CD4-positive, alpha-beta memory T cell (primary cell): ENCODE results near the gene SCG3. TPM values are rescaled to one million over a fixed set of nuclear protein-coding genes. Genes with fewer than 3 reads are reported as not detected.

Source experiments
- CTCF ChIA-PET: fragments of 350-600 bp; sonication (Branson Sonifier 250); formaldehyde crosslinking; loops from one replicate; lab custom pipeline; 2021; ENCODE audit warnings: inconsistent platforms; ENCODE audit not compliant: partially characterized antibody; lab: Charles Lee
- POLR2A ChIA-PET: fragments of 350-600 bp; sonication (Branson Sonifier 250); formaldehyde crosslinking; loops from one replicate; lab custom pipeline; 2021; ENCODE audit not compliant: partially characterized antibody; lab: Charles Lee
- DNase-seq, 5 donors: peaks; one replicate each; pipeline versions ENCODE4 v3.0.0 to v3.0.0-alpha.2; 2020 to 2022; ENCODE audit warnings: mixed read lengths in 1 of 5
- H3K27ac ChIP-seq: one replicate; pipeline ENCODE4 v1.7.0; 2013; ENCODE audit warnings: low read depth, low read length
- H3K27me3 ChIP-seq: 2 replicates; pipeline ENCODE4 v1.7.0; 2013; ENCODE audit warnings: mild to moderate bottlenecking, low read length, moderate library complexity; ENCODE audit not compliant: insufficient read depth
- H3K36me3 ChIP-seq: 2 replicates; pipeline ENCODE4 v1.7.0; 2013; ENCODE audit warnings: mild to moderate bottlenecking, low read length, moderate library complexity; ENCODE audit not compliant: insufficient read depth
- H3K4me1 ChIP-seq: 2 replicates; pipeline ENCODE4 v1.7.0; 2013; ENCODE audit warnings: mild to moderate bottlenecking, low read length, moderate library complexity; ENCODE audit not compliant: insufficient read depth
- H3K4me3 ChIP-seq, 2 donors: one replicate each; pipeline ENCODE4 v1.7.0; 2013; ENCODE audit warnings: low read length in 2 of 2, mild to moderate bottlenecking in 1 of 2
- H3K9me3 ChIP-seq, 2 donors: one replicate each; pipeline ENCODE4 v1.7.0; 2013; ENCODE audit warnings: low read length in 2 of 2, control low read depth in 1 of 2; ENCODE audit not compliant: control insufficient read depth in 1 of 2
- H3K27ac Mint-ChIP-seq, 7 donors: one replicate each; pipeline ENCODE4 v1.8.0; 2020 to 2021; ENCODE audit warnings: mixed read lengths in 7 of 7, mild to moderate bottlenecking in 6 of 7, inconsistent platforms in 3 of 7, moderate library complexity in 3 of 7
- H3K27me3 Mint-ChIP-seq, 2 donors: one replicate each; pipeline ENCODE4 v1.8.0; 2020 to 2021; ENCODE audit warnings: mixed read lengths in 2 of 2
- H3K36me3 Mint-ChIP-seq, 2 donors: one replicate each; pipeline ENCODE4 v1.8.0; 2020 to 2021; ENCODE audit warnings: mixed read lengths in 2 of 2, inconsistent platforms in 1 of 2, mild to moderate bottlenecking in 1 of 2
- H3K4me1 Mint-ChIP-seq, 4 donors: one replicate each; pipeline ENCODE4 v1.8.0; 2020 to 2021; ENCODE audit warnings: mixed read lengths in 4 of 4, mild to moderate bottlenecking in 1 of 4
- H3K4me3 Mint-ChIP-seq, 8 donors: one replicate each; pipeline ENCODE4 v1.8.0; 2020 to 2021; ENCODE audit warnings: mixed read lengths in 8 of 8, mild to moderate bottlenecking in 7 of 8, moderate library complexity in 6 of 8, inconsistent platforms in 3 of 8
- H3K9me3 Mint-ChIP-seq, 8 donors: one replicate each; pipeline ENCODE4 v1.8.0; 2020 to 2021; ENCODE audit warnings: mixed read lengths in 8 of 8, mild to moderate bottlenecking in 5 of 8, inconsistent platforms in 3 of 8, moderate library complexity in 1 of 8
- intact Hi-C: fragments of 100-400 bp; cut with micrococcal nuclease; formaldehyde crosslinking; loops from one replicate; pipeline ENCODE4 v1.15.1; 2023
- polyA plus RNA-seq, 2 donors: library from polyadenylated mRNA; unstranded; fragments of 300-500 nt; fragmentation: Illumina TruSeq; gene quantifications; one replicate each; pipeline ENCODE4 v1.2.3, GENCODE V29; 2021
- total RNA-seq, 2 experiments: library from RNA; stranded (reverse); gene quantifications; one replicate each; pipeline ENCODE4 v1.2.3, GENCODE V29; 2021

The SCG3 gene
- total and polyA plus RNA-seq, 4 experiments from 2014 or later: not detected

DNA sequence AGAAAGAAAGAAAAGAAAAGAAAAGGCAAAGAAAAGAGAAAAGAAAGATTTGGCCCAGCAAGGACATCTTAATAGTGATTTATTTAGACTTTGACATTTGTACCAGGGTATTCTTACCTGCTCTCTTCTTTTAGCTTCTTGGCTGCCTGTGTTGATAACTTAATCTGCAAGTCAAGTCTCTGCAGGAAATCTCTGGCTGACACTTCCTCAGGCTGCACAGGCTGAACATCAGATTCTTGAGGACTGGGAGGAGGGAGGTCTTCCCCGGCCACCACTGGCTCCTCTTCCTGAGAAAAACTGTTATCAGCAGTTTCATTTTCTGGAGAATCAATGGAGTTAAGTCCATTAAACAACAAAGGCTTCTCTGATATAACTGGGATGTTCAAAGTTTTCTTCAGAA lies 43.4 kb downstream of the SCG3 start:
- intact Hi-C loops: no loop called here
- CTCF ChIA-PET: interaction anchor here (0.9 to 1.1 kb wide), 2 partner anchors 12 to 52 kb away, joined by 3 to 6 read pairs; no protein-coding TSS in a partner anchor
- H3K9me3 ChIP-seq: no peaks in the 10 kb centered on the region
- POLR2A ChIA-PET: interaction anchor here (4.2 kb wide), 1 partner anchor 12 kb away, joined by 29 read pairs; the partner anchor contains the start of gene LYSMD2
- Mint-ChIP-seq H3K27me3 (no peaks in the 10 kb centered on the region), H3K27ac (peak overlapping the region; percentile 20 to 78 (median 61)), H3K36me3 (peaks cover 31 to 43% of the 10 kb centered on the region in 2 donors), H3K4me1 (peaks cover 34 to 60% (median 45%) of the 10 kb centered on the region in 4 donors), H3K9me3 (no peaks in the 10 kb centered on the region), H3K4me3 (peak overlapping the region in 5 of 8 donors; percentile 21 to 45 (median 29))
- no peak for DNase-seq
- no peak overlapping the region for H3K4me3 ChIP-seq
- H3K27ac ChIP-seq: peak overlapping the region; percentile 18
- H3K36me3 ChIP-seq: peaks cover 14% of the 10 kb centered on the region
- peaks cover 48% of the 10 kb centered on the region for H3K4me1 ChIP-seq
- H3K27me3 ChIP-seq: no peaks in the 10 kb centered on the region

DNA sequence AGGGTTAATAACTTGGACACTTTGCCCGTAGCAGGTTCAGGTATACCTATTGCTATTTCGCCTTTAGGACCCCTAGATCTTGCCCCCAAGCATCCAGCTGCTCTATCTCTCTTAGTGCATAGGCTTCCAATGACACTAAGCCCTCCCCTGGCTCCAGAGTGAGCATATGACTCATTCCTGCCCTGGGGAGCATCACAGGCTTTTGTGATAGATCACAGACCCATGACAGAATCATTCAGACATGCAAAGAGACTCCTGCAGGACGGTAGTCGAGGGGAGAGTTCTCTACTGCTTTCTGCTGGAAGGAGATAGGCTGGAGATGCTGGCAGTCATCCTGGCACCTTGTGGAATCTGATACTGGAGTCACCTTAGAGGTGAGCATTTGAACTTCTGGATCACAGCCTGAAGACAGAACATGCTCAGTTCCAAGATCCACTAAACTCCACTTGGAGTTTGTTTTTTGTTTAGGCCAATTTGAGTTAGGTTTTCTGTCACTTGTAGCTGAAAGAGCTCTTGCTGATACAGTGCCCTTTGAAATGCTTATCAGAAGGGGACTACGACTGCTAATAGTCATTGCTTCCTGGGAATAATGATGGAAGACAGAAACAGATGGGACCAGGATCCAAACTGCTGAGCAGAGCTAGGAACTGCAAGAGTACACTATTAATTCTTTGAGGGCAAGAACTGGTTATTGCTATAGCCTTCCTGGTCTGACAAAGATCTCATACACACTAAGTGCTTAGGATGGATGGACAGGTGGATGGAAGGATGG lies 45.2 kb downstream of the SCG3 start:
- peaks cover 66% of the 10 kb centered on the region for H3K4me1 ChIP-seq
- peak in 1 of 5 donors; percentile 60 for DNase-seq
- peaks cover 15 to 37% of the 10 kb centered on the region in 2 donors for H3K36me3 Mint-ChIP-seq
- no peaks in the 10 kb centered on the region for H3K27me3 Mint-ChIP-seq
- H3K27ac Mint-ChIP-seq: peak overlapping the region; percentile 69 to 98 (median 83)
- H3K4me3 Mint-ChIP-seq: peak overlapping the region in 1 of 8 donors; percentile 70
- no peaks in the 10 kb centered on the region for H3K27me3 ChIP-seq
- ChIA-PET POLR2A (interaction anchor here (4.2 kb wide), 1 partner anchor 11 kb away, joined by 29 read pairs; the partner anchor contains the start of gene LYSMD2), CTCF (interaction anchor here (1.0 to 1.2 kb wide), 2 partner anchors 43 to 47 kb away, joined by 3 to 4 read pairs; no protein-coding TSS in a partner anchor)
- peaks cover 46 to 76% (median 58%) of the 10 kb centered on the region in 4 donors for H3K4me1 Mint-ChIP-seq
- H3K9me3 Mint-ChIP-seq: no peaks in the 10 kb centered on the region
- peaks cover 4% of the 10 kb centered on the region for H3K36me3 ChIP-seq
- no peaks in the 10 kb centered on the region for H3K9me3 ChIP-seq
- intact Hi-C loops: loop anchor here (1.0 kb wide), 1 partner anchor 9 kb away; no protein-coding TSS in a partner anchor
- H3K4me3 ChIP-seq: no peak overlapping the region
- no peak overlapping the region for H3K27ac ChIP-seq

DNA sequence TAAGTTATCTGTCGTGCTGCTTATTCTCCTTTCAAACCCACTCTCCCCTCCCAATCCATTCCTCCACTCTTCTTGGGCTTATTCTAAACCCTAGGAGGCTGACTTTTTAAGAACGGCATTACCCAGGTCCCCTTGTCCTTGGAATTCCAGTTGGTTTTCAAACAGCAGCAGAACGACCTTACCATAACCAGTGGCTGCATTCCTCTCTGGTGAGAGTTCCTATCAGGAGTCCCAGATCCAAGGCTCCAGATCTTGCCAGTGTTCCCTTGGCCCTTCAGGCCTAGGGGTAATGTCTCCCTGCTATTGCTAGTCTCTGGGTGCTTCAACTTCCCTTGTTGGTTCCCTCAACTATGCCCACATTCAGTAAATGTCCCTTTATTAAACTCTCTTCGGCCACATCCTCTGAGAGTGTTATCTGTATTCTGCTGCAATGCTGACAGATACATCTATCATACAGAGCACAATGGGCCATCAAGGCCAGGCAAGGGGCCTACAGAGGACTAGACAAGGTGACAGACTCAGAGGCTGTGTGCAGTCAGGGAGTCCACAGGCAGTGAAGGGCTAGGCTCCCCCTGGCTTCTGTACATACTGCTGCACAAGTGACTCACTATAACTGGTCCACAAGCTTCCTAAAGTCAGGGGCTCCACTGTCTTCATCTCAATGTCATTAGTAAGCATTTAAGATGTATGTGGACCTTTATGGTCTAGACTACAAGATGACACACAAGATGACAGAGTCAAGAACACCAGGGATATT lies 46.0 kb downstream of the SCG3 start:
- peaks cover 47 to 79% (median 62%) of the 10 kb centered on the region in 4 donors for H3K4me1 Mint-ChIP-seq
- H3K27me3 Mint-ChIP-seq: no peaks in the 10 kb centered on the region
- POLR2A ChIA-PET: interaction anchor here (4.2 kb wide), 1 partner anchor 10 kb away, joined by 29 read pairs; the partner anchor contains the start of gene LYSMD2
- CTCF ChIA-PET: no interaction called here
- peaks cover 9 to 34% of the 10 kb centered on the region in 2 donors for H3K36me3 Mint-ChIP-seq
- no peak overlapping the region for H3K4me3 ChIP-seq
- DNase-seq: peak in 1 of 5 donors; percentile 54
- intact Hi-C loops: no loop called here
- peaks cover 4% of the 10 kb centered on the region for H3K36me3 ChIP-seq
- H3K9me3 ChIP-seq: no peaks in the 10 kb centered on the region
- peak overlapping the region in 3 of 8 donors; percentile 5 to 29 (median 26) for H3K4me3 Mint-ChIP-seq
- H3K9me3 Mint-ChIP-seq: no peaks in the 10 kb centered on the region
- H3K27ac Mint-ChIP-seq: peak overlapping the region; percentile 51 to 98 (median 77)
- H3K27ac ChIP-seq: no peak overlapping the region
- peaks cover 69% of the 10 kb centered on the region for H3K4me1 ChIP-seq
- no peaks in the 10 kb centered on the region for H3K27me3 ChIP-seq

DNA sequence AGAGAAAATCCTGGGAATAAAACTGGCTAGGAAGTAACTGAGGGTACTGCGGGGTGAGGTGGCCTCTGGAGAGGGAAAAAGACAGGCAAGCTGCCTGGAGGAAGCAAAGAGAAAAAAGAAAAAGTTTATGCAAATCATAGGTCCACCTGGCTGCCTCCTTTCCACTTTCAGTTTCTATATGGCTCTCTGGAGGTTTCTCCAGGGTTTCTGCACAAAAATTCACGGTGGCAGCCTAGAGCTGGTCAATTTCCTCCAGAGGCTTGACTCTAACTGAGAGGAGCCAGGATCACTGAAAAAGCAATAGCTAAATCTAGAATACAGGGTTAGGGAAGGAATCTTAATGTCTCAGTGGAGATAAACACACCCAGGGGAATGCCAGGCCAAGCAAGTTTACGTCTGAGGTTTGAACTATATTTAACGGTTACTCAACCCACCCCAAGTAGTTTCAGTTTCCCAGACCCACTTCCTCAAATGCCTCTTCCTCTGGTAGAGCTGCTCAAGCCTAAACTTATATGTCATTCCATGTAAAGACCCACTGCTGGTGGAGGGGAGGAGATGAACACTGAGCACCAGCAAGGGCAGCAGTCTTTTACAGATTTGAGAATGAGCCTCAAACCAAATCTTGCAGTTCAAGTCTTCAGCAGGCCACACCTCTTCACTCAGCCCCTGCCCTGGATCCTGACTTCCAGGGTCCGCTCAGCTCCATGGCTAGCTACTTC lies 50.4 kb downstream of the SCG3 start:
- Histone ChIP-seq H3K4me1 (peaks cover 87% of the 10 kb centered on the region), H3K36me3 (no peaks in the 10 kb centered on the region), H3K27me3 (no peaks in the 10 kb centered on the region), H3K27ac (peak overlapping the region; percentile 78), H3K4me3 (peak overlapping the region; percentile 15 to 57), H3K9me3 (no peaks in the 10 kb centered on the region)
- intact Hi-C loops: loop anchor here (10.0 kb wide), 2 partner anchors 93 to 793 kb away; partner anchors contain the start of genes MYO5A and TMOD3
- Mint-ChIP-seq H3K36me3 (peaks cover 0 to 31% of the 10 kb centered on the region in 2 donors), H3K9me3 (no peaks in the 10 kb centered on the region), H3K4me1 (peaks cover 60 to 96% (median 79%) of the 10 kb centered on the region in 4 donors), H3K27me3 (no peaks in the 10 kb centered on the region), H3K27ac (peak overlapping the region; percentile 95 to 98 (median 97)), H3K4me3 (peak overlapping the region; percentile 85 to 95 (median 88))
- CTCF ChIA-PET: interaction anchor here (0.9 to 4.3 kb wide), 5 partner anchors 9 to 81 kb away, joined by 3 to 25 read pairs (median 6); no protein-coding TSS in a partner anchor
- POLR2A ChIA-PET: interaction anchor here (1.0 to 2.0 kb wide), 4 partner anchors 20 to 448 kb away, joined by 5 to 8 read pairs (median 6); partner anchors contain the start of genes TMOD2 and TMOD3
- DNase-seq: peak; percentile 51 to 74 (median 61)

DNA sequence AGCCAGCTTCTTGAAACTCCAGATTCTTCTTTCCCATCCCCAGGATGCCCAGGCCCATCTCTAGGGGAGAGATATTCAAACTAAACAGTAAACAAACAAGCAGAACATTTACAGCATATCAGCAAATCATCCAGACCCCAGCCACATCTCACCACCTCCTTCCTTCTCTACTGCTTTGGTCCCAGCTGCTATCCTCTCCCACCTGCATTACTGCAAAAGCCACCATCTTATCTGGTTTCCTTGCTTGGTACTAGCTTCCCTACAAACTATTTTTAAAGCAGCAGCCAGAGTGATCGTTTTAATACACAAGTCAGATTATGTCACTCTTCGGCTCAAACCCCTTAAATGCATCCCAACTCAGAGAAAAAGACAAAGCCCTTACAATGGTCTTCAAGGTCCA lies 51.3 kb downstream of the SCG3 start:
- CTCF ChIA-PET: interaction anchor here (0.9 to 4.3 kb wide), 4 partner anchors 10 to 82 kb away, joined by 3 to 25 read pairs (median 14); no protein-coding TSS in a partner anchor
- Mint-ChIP-seq H3K27ac (peak overlapping the region; percentile 95 to 98 (median 97)), H3K4me3 (peak overlapping the region in 7 of 8 donors; percentile 7 to 95 (median 87)), H3K4me1 (peaks cover 51 to 87% (median 72%) of the 10 kb centered on the region in 4 donors), H3K9me3 (no peaks in the 10 kb centered on the region), H3K27me3 (no peaks in the 10 kb centered on the region), H3K36me3 (peaks cover 0 to 28% of the 10 kb centered on the region in 2 donors)
- H3K4me3 ChIP-seq: no peak overlapping the region
- DNase-seq: no peak
- POLR2A ChIA-PET: interaction anchor here (0.6 to 2.0 kb wide), 5 partner anchors 19 to 867 kb away, joined by 3 to 8 read pairs (median 5); partner anchors contain the start of genes TMOD2 and TMOD3
- H3K4me1 ChIP-seq: peaks cover 77% of the 10 kb centered on the region
- H3K27me3 ChIP-seq: no peaks in the 10 kb centered on the region
- intact Hi-C loops: loop anchor here (10.0 kb wide), 2 partner anchors 92 to 792 kb away; partner anchors contain the start of genes MYO5A and TMOD3
- peak overlapping the region; percentile 78 for H3K27ac ChIP-seq
- no peaks in the 10 kb centered on the region for H3K36me3 ChIP-seq
- H3K9me3 ChIP-seq: no peaks in the 10 kb centered on the region
